BLaER1 (cell line): Measurements from ENCODE around the gene PDP2.

Source experiments
- H3K27ac ChIP-seq: shearing (Covaris generic); formaldehyde crosslinking; 2 replicates; pipeline ENCODE4 v1.8.1; 2022
- H3K27me3 ChIP-seq: shearing (Covaris generic); formaldehyde crosslinking; 2 replicates; pipeline ENCODE4 v1.8.1; 2022
- H3K36me3 ChIP-seq: shearing (Covaris generic); formaldehyde crosslinking; 2 replicates; pipeline ENCODE4 v1.8.1; 2022
- H3K4me1 ChIP-seq: shearing (Covaris generic); formaldehyde crosslinking; 2 replicates; pipeline ENCODE4 v1.8.1; 2022
- H3K4me2 ChIP-seq: shearing (Covaris generic); formaldehyde crosslinking; 2 replicates; pipeline ENCODE4 v1.8.1; 2022
- H3K4me3 ChIP-seq: shearing (Covaris generic); formaldehyde crosslinking; 2 replicates; pipeline ENCODE4 v1.8.1; 2022
- H3K9ac ChIP-seq: shearing (Covaris generic); formaldehyde crosslinking; 2 replicates; pipeline ENCODE4 v1.8.1; 2022
- H3K9me3 ChIP-seq: shearing (Covaris generic); formaldehyde crosslinking; 2 replicates; pipeline ENCODE4 v1.8.1; 2022
- H4K20me1 ChIP-seq: shearing (Covaris generic); formaldehyde crosslinking; 2 replicates; pipeline ENCODE4 v1.8.1; 2022
- Cebpa-rat ChIP-seq: shearing (Covaris generic); IDR thresholded peaks from 2 replicates; pipeline ENCODE4 v1.8.1; 2022

PDP2 gene

DNA sequence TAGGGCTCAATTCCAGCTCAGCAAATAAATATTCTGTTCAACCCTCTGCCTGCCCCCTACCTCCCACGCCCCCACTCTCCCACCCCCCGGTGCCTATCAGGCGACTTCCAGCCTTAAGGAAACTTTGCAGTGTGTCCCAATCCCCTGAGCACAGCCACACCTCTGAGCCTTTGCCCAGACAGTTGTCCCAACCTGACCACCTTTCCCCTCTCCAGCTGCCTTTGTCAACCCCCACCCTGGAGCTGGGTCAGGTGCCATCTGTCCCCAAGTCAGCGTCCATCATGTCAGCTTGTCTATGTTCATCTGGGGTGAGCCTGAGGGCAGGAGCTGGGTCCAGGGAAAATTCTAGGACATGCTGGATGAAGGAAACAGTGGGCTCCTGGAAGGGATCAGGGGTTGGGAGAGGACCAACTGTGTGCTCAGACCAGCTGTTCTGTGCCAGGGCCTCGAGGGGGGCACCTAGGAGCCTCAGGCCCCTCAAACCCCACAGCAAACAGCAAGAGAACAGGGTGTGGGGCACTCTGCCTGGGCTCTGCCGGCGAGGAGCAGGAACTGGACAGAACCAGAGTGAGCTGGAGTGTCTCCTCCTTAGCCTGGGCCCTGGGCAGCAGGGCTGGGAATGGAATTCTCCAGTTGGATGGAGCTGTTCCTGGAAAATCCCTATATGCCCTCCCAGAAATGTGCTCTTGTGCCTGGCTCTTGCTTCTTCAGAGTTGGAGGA lies 20.6 kb downstream of the PDP2 start:
- Histone ChIP-seq H3K4me3 (no peak overlapping the region), H3K27ac (peak overlapping the region; percentile 51; the same call in 1 of the 2 replicates), H4K20me1 (no peaks in the 10 kb centered on the region), H3K27me3 (no peaks in the 10 kb centered on the region), H3K9me3 (no peaks in the 10 kb centered on the region), H3K9ac (no peak overlapping the region), H3K36me3 (no peaks in the 10 kb centered on the region), H3K4me1 (peaks cover 72% of the 10 kb centered on the region), H3K4me2 (peak overlapping the region; percentile 83)
- TF ChIP-seq Cebpa-rat, result no peak

DNA sequence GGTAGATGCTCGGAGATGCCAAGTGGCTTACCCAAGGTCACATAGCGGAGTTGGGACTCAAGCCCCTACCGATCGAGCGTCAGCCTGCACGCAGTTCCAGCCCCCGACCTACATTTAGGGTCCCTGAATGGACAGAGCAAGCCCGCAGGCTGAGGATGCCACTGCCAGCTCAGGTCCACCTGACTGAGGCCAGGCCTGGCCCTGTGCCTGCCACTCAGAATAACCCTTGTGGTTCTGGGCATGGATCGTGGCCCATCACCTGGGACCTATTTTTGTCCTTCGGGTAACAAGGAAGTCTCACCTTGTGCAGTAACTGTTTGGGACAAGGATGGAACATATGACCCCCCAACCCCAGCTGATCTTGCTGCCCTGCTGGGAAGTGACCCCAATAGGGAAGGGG lies 21.3 kb downstream of the PDP2 start:
- Histone ChIP-seq H4K20me1 (no peaks in the 10 kb centered on the region), H3K9ac (no peak overlapping the region), H3K27me3 (no peaks in the 10 kb centered on the region), H3K4me3 (no peak overlapping the region), H3K4me2 (peak overlapping the region; percentile 83), H3K4me1 (peaks cover 70% of the 10 kb centered on the region), H3K36me3 (no peaks in the 10 kb centered on the region), H3K27ac (peak overlapping the region; percentile 51; the same call in 1 of the 2 replicates), H3K9me3 (no peaks in the 10 kb centered on the region)
- no peak for TF ChIP-seq Cebpa-rat

DNA sequence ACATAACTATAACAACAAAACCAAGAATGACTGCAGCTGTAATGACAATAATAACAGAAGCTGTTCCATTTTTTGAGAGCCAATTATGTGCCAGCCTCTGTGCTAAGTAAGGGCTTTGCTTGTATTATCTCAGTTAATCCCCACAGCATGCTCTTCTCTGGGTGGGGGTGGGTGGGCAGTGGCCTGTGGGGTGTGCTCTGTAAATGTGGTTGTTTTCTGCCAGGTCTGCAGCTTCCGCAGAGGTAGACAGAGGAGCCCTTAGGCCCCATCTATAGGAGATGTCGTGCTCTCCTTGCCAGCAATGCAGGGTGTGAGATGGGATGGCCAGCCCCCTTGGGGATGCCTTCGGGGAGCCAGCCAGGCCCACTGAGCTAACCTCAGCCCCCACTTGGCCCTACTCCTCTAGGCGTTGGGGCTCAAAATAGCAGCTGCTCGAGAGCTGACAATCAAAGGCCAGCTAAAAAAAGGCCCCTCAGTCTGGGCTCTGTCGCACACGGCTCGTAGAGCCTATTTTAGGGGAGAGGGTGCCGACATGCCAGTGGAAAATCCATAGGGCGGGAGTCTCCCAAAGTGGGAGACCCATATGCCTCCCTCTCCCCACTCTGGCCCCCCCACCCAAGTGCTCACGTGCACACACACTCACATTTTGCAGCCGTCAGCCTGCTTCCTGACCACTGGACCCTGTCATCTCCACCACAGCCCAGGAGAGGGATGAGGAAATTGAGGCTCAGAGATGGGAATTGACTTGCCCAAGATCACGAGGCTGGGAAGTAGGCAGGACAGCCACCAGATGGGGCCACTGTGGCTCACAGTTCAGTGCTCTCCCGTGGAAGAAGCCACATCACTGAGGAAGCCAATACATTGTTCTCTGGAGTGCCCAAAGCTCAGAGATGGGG lies 22.6 kb downstream of the PDP2 start:
- no peaks in the 10 kb centered on the region for H3K27me3 ChIP-seq
- no peak for TF ChIP-seq Cebpa-rat
- no peaks in the 10 kb centered on the region for H3K36me3 ChIP-seq
- H3K4me2 ChIP-seq, result peak overlapping the region; percentile 83
- peak overlapping the region; percentile 20; the same call in 1 of the 2 replicates for H3K9ac ChIP-seq
- peak overlapping the region; percentile 54 for H3K27ac ChIP-seq
- H4K20me1 ChIP-seq, result no peaks in the 10 kb centered on the region
- peaks cover 73% of the 10 kb centered on the region for H3K4me1 ChIP-seq
- H3K9me3 ChIP-seq, result no peaks in the 10 kb centered on the region
- 0 out of 2 replicates have a peak overlapping the region, but pooled peaks have one; percentile 33 for H3K4me3 ChIP-seq

DNA sequence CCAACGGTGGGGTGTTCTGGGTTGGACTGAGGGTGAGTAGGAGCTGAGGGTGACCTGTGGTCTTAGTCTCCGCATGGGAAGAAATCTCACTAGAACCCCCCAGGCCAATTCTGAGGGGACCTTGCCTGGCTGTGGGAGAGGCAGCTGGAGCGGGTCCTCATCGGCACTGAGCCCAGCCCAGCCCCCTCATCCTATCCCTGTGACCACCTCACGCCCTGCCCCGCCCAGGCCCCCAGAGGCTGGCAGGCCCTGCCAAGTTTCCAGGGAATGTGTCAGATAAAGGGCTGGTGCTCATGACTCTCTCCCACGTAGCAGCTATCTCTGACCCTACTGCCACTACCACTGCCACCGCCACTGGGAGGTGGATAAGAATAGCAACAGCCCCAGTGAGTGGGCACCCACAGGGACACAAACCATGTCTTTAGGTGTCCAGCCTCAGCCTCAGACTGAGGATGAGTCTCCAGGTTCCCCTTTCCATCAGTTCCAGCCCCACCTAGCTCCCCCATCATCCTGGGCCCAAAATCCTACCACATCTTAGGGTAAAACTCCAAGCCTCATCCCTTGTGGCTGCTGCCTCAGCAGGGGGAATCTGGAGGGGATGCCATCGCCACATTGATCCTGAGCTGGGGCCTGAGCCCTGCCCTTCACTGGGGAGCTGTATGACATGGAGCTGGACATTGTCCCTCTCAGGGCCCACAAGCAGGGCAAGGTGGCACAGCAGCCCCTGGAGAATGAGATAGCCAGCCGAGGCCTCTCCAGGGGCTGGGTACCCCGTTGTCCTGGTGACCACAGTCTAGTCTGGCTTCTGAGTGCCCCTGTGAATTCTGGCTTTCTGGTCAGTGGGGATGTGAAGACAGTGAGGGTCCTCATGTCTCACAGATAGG lies 23.5 kb downstream of the PDP2 start:
- Histone ChIP-seq H3K27me3 (no peaks in the 10 kb centered on the region), H3K4me1 (peaks cover 81% of the 10 kb centered on the region), H3K27ac (peak overlapping the region; percentile 54), H3K9me3 (no peaks in the 10 kb centered on the region), H3K4me2 (peak overlapping the region; percentile 83), H4K20me1 (no peaks in the 10 kb centered on the region), H3K36me3 (no peaks in the 10 kb centered on the region), H3K9ac (peak overlapping the region; percentile 20; the same call in 1 of the 2 replicates), H3K4me3 (0 out of 2 replicates have a peak overlapping the region, but pooled peaks have one; percentile 33)
- TF ChIP-seq Cebpa-rat, result no peak

DNA sequence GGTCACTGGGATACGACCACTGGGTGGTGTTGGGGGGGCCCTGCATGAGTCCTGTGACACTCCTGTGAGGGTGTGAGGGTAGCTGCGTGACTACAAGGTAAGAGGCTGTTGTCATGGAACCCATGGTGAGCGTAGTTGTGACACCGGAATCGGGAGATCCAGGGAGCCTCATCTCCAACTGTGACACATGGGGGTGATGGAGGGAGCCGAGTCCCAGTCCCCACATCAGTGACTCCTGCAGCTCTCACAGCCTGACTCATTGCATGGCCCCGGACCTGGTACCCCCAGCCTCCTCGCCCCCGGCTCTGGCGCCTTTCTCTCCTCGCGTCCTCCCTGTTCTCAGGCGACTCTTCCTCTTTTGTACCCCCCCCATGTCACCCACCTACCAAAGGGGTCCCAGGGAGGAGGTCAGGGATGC lies 24.1 kb downstream of the PDP2 start:
- peak overlapping the region; percentile 20; the same call in 1 of the 2 replicates for H3K9ac ChIP-seq
- H3K9me3 ChIP-seq, result no peaks in the 10 kb centered on the region
- H4K20me1 ChIP-seq, result no peaks in the 10 kb centered on the region
- peak overlapping the region; percentile 83 for H3K4me2 ChIP-seq
- H3K4me1 ChIP-seq, result peaks cover 78% of the 10 kb centered on the region
- H3K27ac ChIP-seq, result peak overlapping the region; percentile 54; the same call in 1 of the 2 replicates
- no peak for TF ChIP-seq Cebpa-rat
- H3K27me3 ChIP-seq, result no peaks in the 10 kb centered on the region
- no peak overlapping the region for H3K4me3 ChIP-seq
- no peaks in the 10 kb centered on the region for H3K36me3 ChIP-seq

DNA sequence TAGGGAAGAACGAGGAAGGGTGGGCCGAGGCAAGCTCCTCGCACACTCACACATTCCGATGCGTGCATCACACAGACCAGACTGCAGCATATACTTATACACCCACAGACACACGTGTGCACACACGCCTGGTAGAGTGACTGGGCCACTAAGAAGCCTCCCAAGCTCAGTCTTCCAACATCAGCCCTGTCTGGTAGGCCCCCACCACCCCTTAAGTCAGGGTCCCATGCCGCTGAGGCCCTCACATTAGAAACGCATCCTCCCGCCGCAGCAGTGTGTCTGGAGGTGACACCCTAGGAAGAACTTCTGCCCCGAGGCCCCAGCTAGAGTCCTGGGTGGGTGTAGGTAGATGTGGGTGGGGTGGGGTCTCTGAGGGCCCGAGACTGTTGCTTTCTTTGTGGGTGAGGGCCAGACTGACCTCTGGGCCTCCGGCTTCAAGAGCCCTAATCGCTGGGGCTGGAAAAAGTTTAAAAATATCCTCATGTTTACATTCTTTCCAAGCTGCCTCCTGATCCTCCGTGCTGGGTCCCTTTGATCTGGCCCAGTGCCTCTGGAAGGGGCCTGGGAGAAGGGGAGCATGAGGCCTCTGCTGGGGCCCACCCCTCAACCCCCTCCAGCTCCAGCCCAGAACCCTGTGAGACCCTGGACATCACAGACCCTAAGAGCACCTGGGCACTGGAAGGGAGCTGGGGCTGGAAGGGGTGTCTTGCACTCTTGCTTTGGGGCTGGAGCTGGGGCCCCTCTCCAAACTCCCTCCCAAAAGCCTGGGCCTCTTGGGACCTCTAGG lies 24.7 kb downstream of the PDP2 start:
- no peak for TF ChIP-seq Cebpa-rat
- Histone ChIP-seq H3K27me3 (no peaks in the 10 kb centered on the region), H3K36me3 (no peaks in the 10 kb centered on the region), H3K4me1 (peaks cover 72% of the 10 kb centered on the region), H4K20me1 (no peaks in the 10 kb centered on the region), H3K4me3 (no peak overlapping the region), H3K27ac (peak overlapping the region; percentile 54; the same call in 1 of the 2 replicates), H3K9me3 (no peaks in the 10 kb centered on the region), H3K9ac (no peak overlapping the region), H3K4me2 (peak overlapping the region; percentile 83)

DNA sequence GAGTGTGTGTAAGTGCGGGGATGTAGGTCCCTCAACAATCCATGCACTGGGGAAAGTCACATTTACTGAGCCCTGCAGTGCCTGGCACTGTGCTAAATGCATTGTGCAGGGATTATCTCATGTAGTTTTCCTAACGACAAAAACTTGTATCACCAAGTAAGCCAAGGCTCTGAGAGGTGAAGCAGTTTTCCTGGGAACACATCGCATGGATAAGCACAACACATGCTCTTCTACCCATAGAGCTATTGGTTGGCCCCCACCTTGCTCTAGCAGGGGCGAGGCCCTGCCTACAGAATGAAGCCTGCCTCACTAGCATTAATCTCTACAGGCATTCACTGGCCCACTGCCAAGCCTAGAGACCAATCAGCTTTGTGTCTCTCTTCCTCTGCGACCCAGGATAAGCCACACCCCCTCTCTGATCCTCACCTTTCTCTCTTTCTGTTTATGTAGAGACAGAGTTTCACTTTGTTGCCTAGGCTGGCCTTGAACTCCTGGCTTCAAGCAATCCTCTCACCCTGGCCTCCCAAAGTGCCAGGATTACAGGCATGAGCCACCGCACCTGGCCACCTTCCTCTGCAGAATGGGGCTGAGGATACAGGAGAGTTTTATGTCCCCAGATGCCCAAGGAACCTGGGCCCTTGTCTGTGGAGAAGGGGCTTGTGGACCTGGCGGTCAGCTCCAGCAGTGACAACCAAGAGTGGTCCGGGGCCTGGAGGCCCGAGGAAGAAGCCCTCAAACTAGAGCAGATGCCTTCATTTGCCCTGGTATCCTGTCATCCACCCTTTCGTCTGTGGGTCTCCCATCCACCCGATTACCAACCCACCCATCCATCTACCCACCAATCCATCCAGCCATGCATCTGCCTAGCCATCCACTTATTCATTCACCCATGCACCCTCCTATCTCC lies 25.6 kb downstream of the PDP2 start:
- Histone ChIP-seq H3K4me2 (peak overlapping the region; percentile 53), H3K27ac (no peak overlapping the region)

More for the DNA sequence above, 25.6 kb downstream of the PDP2 start:
- Histone ChIP-seq H3K27me3 (no peaks in the 10 kb centered on the region), H3K9ac (no peak overlapping the region), H3K9me3 (no peaks in the 10 kb centered on the region), H3K4me1 (peaks cover 65% of the 10 kb centered on the region), H4K20me1 (no peaks in the 10 kb centered on the region), H3K36me3 (no peaks in the 10 kb centered on the region), H3K4me3 (no peak overlapping the region)
- no peak for TF ChIP-seq Cebpa-rat
